ENCODE measurements around the gene TRIM65.
"Not testable (repeated sequence)": the region's sequence is repeated elsewhere in the genome, so short reads cannot be mapped to it uniquely, and the experiment has no call there.

TRIM65 gene

GRCh38 chr17:75861927-75862317 is 34.8 kb downstream of the TRIM65 start:
- peaks cover 9% of the 10 kb centered on the region for H3K36me3 Mint-ChIP-seq
- H3K4me3 Mint-ChIP-seq = no peak overlapping the region
- H3K9me3 Mint-ChIP-seq = no peaks in the 10 kb centered on the region
- DNase-seq (ENCODE audit: low spot score in 2 of 2) = no peak
- no peak for ATAC-seq
- no peak overlapping the region for H3K27ac Mint-ChIP-seq
- peaks cover 28% of the 10 kb centered on the region for H3K4me1 Mint-ChIP-seq

- DNase-seq (ENCODE audit: low spot score in 2 of 2); H3K36me3 Mint-ChIP-seq; H3K9me3 Mint-ChIP-seq; H3K4me3 Mint-ChIP-seq; H3K27ac Mint-ChIP-seq; ATAC-seq: not testable (repeated sequence)
- H3K4me1 Mint-ChIP-seq = peaks cover 21% of the 10 kb centered on the region
Measured at GRCh38 chr17:75859358-75859757, 37.4 kb downstream of the TRIM65 start.

- no peak overlapping the region for H3K27ac Mint-ChIP-seq
- peaks cover 23% of the 10 kb centered on the region for H3K36me3 Mint-ChIP-seq
- H3K4me3 Mint-ChIP-seq = no peak overlapping the region
- H3K4me1 Mint-ChIP-seq = peaks cover 29% of the 10 kb centered on the region
- DNase-seq (ENCODE audit: low spot score in 2 of 2) = peak in 1 of 2 donors; percentile 74
- ATAC-seq = peak; percentile 43
- H3K9me3 Mint-ChIP-seq = no peaks in the 10 kb centered on the region
Measured at GRCh38 chr17:75856062-75856756, 40.5 kb downstream of the TRIM65 start.

- ATAC-seq (peak; percentile 93), DNase-seq (ENCODE audit: low spot score in 2 of 2) (peak; percentile 81 to 95)
- Mint-ChIP-seq H3K9me3 (no peaks in the 10 kb centered on the region), H3K4me1 (peaks cover 27% of the 10 kb centered on the region), H3K36me3 (peaks cover 30% of the 10 kb centered on the region), H3K27ac (no peak within 1 kb of the TSS), H3K4me3 (no peak within 1 kb of the TSS)
Measured at GRCh38 chr17:75855310-75856061, 41.3 kb downstream of the TRIM65 start, which contains the start of gene WBP2. Gene WBP2, minus strand, starts transcription at chr17:75855335. Its CDS starts 38 bp downstream, at chr17:75855297.

- H3K4me3 Mint-ChIP-seq = no peak overlapping the region
- peaks cover 27% of the 10 kb centered on the region for H3K4me1 Mint-ChIP-seq
- no peak overlapping the region for H3K27ac Mint-ChIP-seq
- DNase-seq (ENCODE audit: low spot score in 2 of 2) (no peak), ATAC-seq (peak; percentile 3)
- H3K36me3 Mint-ChIP-seq = peaks cover 36% of the 10 kb centered on the region
- no peaks in the 10 kb centered on the region for H3K9me3 Mint-ChIP-seq
Measured at GRCh38 chr17:75854881-75855309, 41.9 kb downstream of the TRIM65 start.

GRCh38 chr17:75854101-75854748 is 42.5 kb downstream of the TRIM65 start:
- no peak for DNase-seq (ENCODE audit: low spot score in 2 of 2)
- H3K4me1 Mint-ChIP-seq = peaks cover 27% of the 10 kb centered on the region
- H3K27ac Mint-ChIP-seq = no peak overlapping the region
- H3K9me3 Mint-ChIP-seq = no peaks in the 10 kb centered on the region
- H3K4me3 Mint-ChIP-seq = no peak overlapping the region
- peaks cover 42% of the 10 kb centered on the region for H3K36me3 Mint-ChIP-seq
- no peak for ATAC-seq

- Mint-ChIP-seq H3K9me3 (no peaks in the 10 kb centered on the region), H3K36me3 (peaks cover 50% of the 10 kb centered on the region), H3K4me1 (peaks cover 28% of the 10 kb centered on the region), H3K4me3 (no peak overlapping the region), H3K27ac (no peak overlapping the region)
- DNase-seq (ENCODE audit: low spot score in 2 of 2) (no peak), ATAC-seq (no peak)
Measured at GRCh38 chr17:75853433-75853832, 43.3 kb downstream of the TRIM65 start.

- DNase-seq (ENCODE audit: low spot score in 2 of 2); ATAC-seq; H3K4me3 Mint-ChIP-seq; H3K27ac Mint-ChIP-seq; H3K9me3 Mint-ChIP-seq: not testable (repeated sequence)
- peaks cover 31% of the 10 kb centered on the region for H3K4me1 Mint-ChIP-seq
- H3K36me3 Mint-ChIP-seq = peaks cover 66% of the 10 kb centered on the region
Measured at GRCh38 chr17:75851693-75851991, 45.1 kb downstream of the TRIM65 start.

GRCh38 chr17:75850928-75851692 is 45.6 kb downstream of the TRIM65 start:
- no peak overlapping the region for H3K4me3 Mint-ChIP-seq
- H3K9me3 Mint-ChIP-seq = no peaks in the 10 kb centered on the region
- ATAC-seq (no peak), DNase-seq (ENCODE audit: low spot score in 2 of 2) (no peak)
- H3K4me1 Mint-ChIP-seq = peaks cover 28% of the 10 kb centered on the region
- H3K36me3 Mint-ChIP-seq = peaks cover 70% of the 10 kb centered on the region
- no peak overlapping the region for H3K27ac Mint-ChIP-seq

GRCh38 chr17:75849724-75850123 is 47.0 kb downstream of the TRIM65 start:
- peaks cover 39% of the 10 kb centered on the region for H3K4me1 Mint-ChIP-seq
- no peak overlapping the region for H3K4me3 Mint-ChIP-seq
- no peak overlapping the region for H3K27ac Mint-ChIP-seq
- H3K36me3 Mint-ChIP-seq = peaks cover 81% of the 10 kb centered on the region
- ATAC-seq = no peak
- no peak for DNase-seq (ENCODE audit: low spot score in 2 of 2)
- no peaks in the 10 kb centered on the region for H3K9me3 Mint-ChIP-seq

- DNase-seq (ENCODE audit: low spot score in 2 of 2) = no peak
- ATAC-seq = no peak
- no peak overlapping the region for H3K4me3 Mint-ChIP-seq
- H3K36me3 Mint-ChIP-seq = peaks cover 81% of the 10 kb centered on the region
- H3K27ac Mint-ChIP-seq = no peak overlapping the region
- no peaks in the 10 kb centered on the region for H3K9me3 Mint-ChIP-seq
- peaks cover 35% of the 10 kb centered on the region for H3K4me1 Mint-ChIP-seq
Measured at GRCh38 chr17:75849279-75849646, 47.5 kb downstream of the TRIM65 start.

- peaks cover 81% of the 10 kb centered on the region for H3K36me3 Mint-ChIP-seq
- no peak overlapping the region for H3K27ac Mint-ChIP-seq
- H3K9me3 Mint-ChIP-seq = no peaks in the 10 kb centered on the region
- no peak overlapping the region for H3K4me3 Mint-ChIP-seq
- peak; percentile 36 for ATAC-seq
- peak; percentile 76 to 88 for DNase-seq (ENCODE audit: low spot score in 2 of 2)
- peaks cover 32% of the 10 kb centered on the region for H3K4me1 Mint-ChIP-seq
Measured at GRCh38 chr17:75848523-75849278, 48.0 kb downstream of the TRIM65 start.

- Mint-ChIP-seq H3K36me3 (peaks cover 87% of the 10 kb centered on the region), H3K27ac (no peak overlapping the region), H3K9me3 (no peaks in the 10 kb centered on the region), H3K4me3 (no peak overlapping the region), H3K4me1 (peaks cover 24% of the 10 kb centered on the region)
- no peak for DNase-seq (ENCODE audit: low spot score in 2 of 2)
- ATAC-seq = no peak
Measured at GRCh38 chr17:75847614-75848522, 48.9 kb downstream of the TRIM65 start.
